ENCODE data around the gene HSD17B13.
"Not testable (repeated sequence)": the region's sequence is repeated elsewhere in the genome, so short reads cannot be mapped to it uniquely, and the experiment has no call there.

DNA sequence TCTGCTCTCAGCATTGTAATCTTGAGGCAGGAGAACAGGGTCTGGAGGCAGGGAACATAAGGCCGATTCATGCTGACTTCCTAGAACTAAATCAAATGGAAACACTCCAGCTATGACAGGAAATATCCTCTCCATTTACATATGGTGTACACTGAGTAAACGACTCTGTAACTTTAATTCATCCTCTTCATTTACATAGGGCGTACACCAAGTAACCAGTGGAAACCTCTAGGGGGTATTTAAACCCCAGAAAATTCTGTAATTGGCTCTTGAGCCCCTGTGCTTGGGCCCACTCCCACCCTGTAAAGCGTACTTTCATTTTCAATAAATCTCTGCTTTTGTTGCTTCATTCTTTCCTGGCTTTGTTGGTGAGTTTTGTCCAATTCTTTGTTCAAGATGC lies 7.7 kb downstream of the HSD17B13 start:
- TF ChIP-seq POLR2AphosphoS5, POLR2A (IDR thresholded peaks at IDR 0.05; ENCODE audit: low read depth, low read length): not testable (repeated sequence)

Measured in GM12892 (cell line).